HepG2 (cell line): ENCODE measurements around the gene TUBA4B. TPM values are rescaled to one million over a fixed set of nuclear protein-coding genes. Genes with fewer than 3 reads are reported as not detected.

ENCODE experiments used
- AHR ChIP-seq: IDR thresholded peaks from 2 replicates; pipeline ENCODE4 v1.6.1; 2018; ENCODE audit warnings: missing genetic modification reagents, missing compliant biosample characterization
- CERS6 ChIP-seq: sonication (generic); formaldehyde crosslinking; IDR thresholded peaks from 2 replicates; pipeline ENCODE4 v1.5.0; 2020; ENCODE audit warnings: missing genetic modification reagents
- HDAC2 ChIP-seq: sonication (generic); formaldehyde crosslinking; IDR thresholded peaks from 2 replicates; pipeline ENCODE4 v1.4.0; 2020; ENCODE audit warnings: missing genetic modification reagents
- HNRNPUL1 ChIP-seq: fragments of 200-400 bp; formaldehyde crosslinking; IDR thresholded peaks from 2 replicates; pipeline ENCODE4 v1.6.1; 2017; ENCODE audit warnings: low read depth, mild to moderate bottlenecking, low read length, moderate library complexity
- JUN ChIP-seq: sonication (generic); formaldehyde crosslinking; IDR thresholded peaks from 2 replicates; pipeline ENCODE4 v1.4.0; 2020; ENCODE audit warnings: mild to moderate bottlenecking, missing genetic modification reagents
- KMT2A ChIP-seq: sonication (generic); formaldehyde crosslinking; IDR thresholded peaks from 2 replicates; pipeline ENCODE4 v1.4.0; 2020; ENCODE audit warnings: missing genetic modification reagents
- MBD4 ChIP-seq: IDR thresholded peaks from 2 replicates; pipeline ENCODE4 v1.6.1; 2012; ENCODE audit warnings: low read length, inconsistent platforms, borderline replicate concordance
- MED1 ChIP-seq: sonication (generic); formaldehyde crosslinking; IDR thresholded peaks from 2 replicates; pipeline ENCODE4 v1.4.0; 2020; ENCODE audit warnings: missing genetic modification reagents
- MXD1 ChIP-seq: sonication (generic); formaldehyde crosslinking; IDR thresholded peaks from 2 replicates; pipeline ENCODE4 v1.4.0; 2020; ENCODE audit warnings: mild to moderate bottlenecking, missing genetic modification reagents
- NPAS2 ChIP-seq: sonication (generic); formaldehyde crosslinking; IDR thresholded peaks from 2 replicates; pipeline ENCODE4 v1.8.0; 2022; ENCODE audit warnings: mild to moderate bottlenecking, missing genetic modification reagents, borderline replicate concordance
- ONECUT2 ChIP-seq: sonication (generic); formaldehyde crosslinking; IDR thresholded peaks from 2 replicates; pipeline ENCODE4 v1.4.0; 2020; ENCODE audit warnings: missing genetic modification reagents
- RAD21 ChIP-seq: fragments of 450-650 bp; formaldehyde crosslinking; IDR thresholded peaks from 2 replicates; pipeline ENCODE4 v1.5.0; 2020; ENCODE audit warnings: mild to moderate bottlenecking
- SAP130 ChIP-seq: IDR thresholded peaks from 2 replicates; pipeline ENCODE4 v1.6.1; 2016; ENCODE audit warnings: low read depth
- TBX3 ChIP-seq: fragments of 450-650 bp; IDR thresholded peaks from 2 replicates; pipeline ENCODE4 v1.6.1; 2017; ENCODE audit warnings: antibody characterized with exemption, mild to moderate bottlenecking, inconsistent platforms, borderline replicate concordance
- TRAFD1 ChIP-seq: sonication (generic); formaldehyde crosslinking; IDR thresholded peaks from 2 replicates; pipeline ENCODE4 v1.5.1; 2020; ENCODE audit warnings: missing genetic modification reagents, mild to moderate bottlenecking, borderline replicate concordance
- ZBTB43 ChIP-seq: sonication (generic); formaldehyde crosslinking; conservative IDR thresholded peaks from 2 replicates; pipeline ENCODE4 v1.4.0; 2020; ENCODE audit warnings: missing genetic modification reagents
- ZFX ChIP-seq: sonication (generic); formaldehyde crosslinking; IDR thresholded peaks from 2 replicates; pipeline ENCODE4 v1.4.0; 2020; ENCODE audit warnings: mild to moderate bottlenecking, low read depth, missing genetic modification reagents, moderate library complexity
- ZNF432 ChIP-seq: sonication (generic); formaldehyde crosslinking; IDR thresholded peaks from 2 replicates; pipeline ENCODE4 v1.5.0; 2020; ENCODE audit warnings: missing genetic modification reagents, mild to moderate bottlenecking, borderline replicate concordance
- ZNF724P ChIP-seq: sonication (generic); formaldehyde crosslinking; IDR thresholded peaks from 2 replicates; pipeline ENCODE4 v1.8.0; 2022; ENCODE audit warnings: missing genetic modification reagents, borderline replicate concordance
- ZNF800 ChIP-seq: sonication (generic); formaldehyde crosslinking; IDR thresholded peaks from 2 replicates; pipeline ENCODE4 v1.4.0; 2020; ENCODE audit warnings: missing genetic modification reagents
- polyA plus RNA-seq, 8 experiments: library from polyadenylated mRNA; depleted of rRNA in 3 of 8; stranded (reverse) in 7 of 8; unstranded in 1 of 8; fragments of >200 nt; fragmentation: Illumina TruSeq in 4 of 8; extraction: Trizol in 4 of 8; gene quantifications; 2 replicates each; pipeline versions ENCODE4 v1.2.1 to v1.2.3, GENCODE V29; 2011 to 2016; ENCODE audit warnings: low read depth in 4 of 8, missing spikeins in 1 of 8, mixed read lengths in 1 of 8; ENCODE audit not compliant: insufficient read depth in 1 of 8
- total RNA-seq, 5 experiments: library from RNA; depleted of rRNA; stranded (reverse); fragments of >200 nt; fragmentation: Illumina TruSeq; extraction: Trizol; gene quantifications; 2 replicates each; pipeline ENCODE4 v1.2.3, GENCODE V29; 2016; ENCODE audit warnings: low read depth in 1 of 5
- TF ChIP-seq, protein P1 (sequence below): sonication (generic); formaldehyde crosslinking; IDR thresholded peaks from 2 replicates; pipeline ENCODE4 v1.4.0; 2020; ENCODE audit warnings: mild to moderate bottlenecking, missing genetic modification reagents
- TF ChIP-seq, protein P2 (sequence below): fragments of 450-650 bp; IDR thresholded peaks from 2 replicates; pipeline ENCODE4 v1.6.1; 2017

Gene TUBA4B
- total and polyA plus RNA-seq, 2 of the 13 experiments (the other 11 are each of a cell fraction or from before 2014, with no cell fraction given) = 0.18 to 0.22 TPM

DNA sequence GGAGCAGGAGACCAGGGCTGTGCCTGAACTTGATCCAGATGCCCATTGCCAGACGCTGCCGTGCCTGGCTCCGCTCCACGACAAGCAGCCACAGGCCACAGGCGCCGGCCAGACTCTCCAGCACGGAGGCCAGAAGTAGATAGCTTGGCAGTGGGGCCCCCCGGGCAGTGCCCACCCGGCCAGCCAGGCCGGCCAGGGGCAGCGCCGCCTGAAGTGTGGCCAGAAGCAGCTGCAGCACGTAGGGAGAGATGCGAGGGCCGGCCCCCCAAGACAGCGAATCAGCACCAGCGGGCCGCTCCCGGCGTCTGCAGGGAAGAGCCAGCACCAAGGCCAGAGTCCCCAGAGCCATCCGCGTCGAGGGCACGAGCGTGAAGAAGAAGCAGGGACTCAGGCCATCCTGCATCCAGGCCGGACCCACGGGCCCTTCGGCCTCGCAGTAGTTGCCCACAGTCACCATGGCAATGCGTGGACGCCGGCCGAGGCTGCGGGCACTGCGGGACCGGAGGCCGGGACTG is 34.8 kb upstream of the TUBA4B start (continued):
- TF ChIP-seq CERS6 (CRISPR knock-in tag) (no peak), NPAS2 (no peak), HNRNPUL1 (no peak), RAD21 (0 out of 2 replicates have a peak, but pooled peaks have one; percentile 22), MXD1 (CRISPR knock-in tag) (no peak), ONECUT2 (no peak; the same call in 1 of the 2 replicates), ZNF724P (CRISPR knock-in tag) (no peak; the same call in 1 of the 2 replicates), ZBTB43 (CRISPR knock-in tag) (no peak), TRAFD1 (CRISPR knock-in tag) (no peak), MED1 (no peak), AHR (CRISPR knock-in tag) (0 out of 2 replicates have a peak, but pooled peaks have one; percentile 24), JUN (CRISPR knock-in tag) (no peak), HDAC2 (no peak), MBD4 (no peak), ZNF800 (CRISPR knock-in tag) (no peak), ZNF432 (CRISPR knock-in tag) (peak; percentile 95; the same call in 1 of the 2 replicates), TBX3 (no peak), KMT2A (CRISPR knock-in tag) (no peak), ZFX (CRISPR knock-in tag) (no peak), SAP130 (CRISPR knock-in tag) (no peak)
- TF ChIP-seq, protein P1, sequence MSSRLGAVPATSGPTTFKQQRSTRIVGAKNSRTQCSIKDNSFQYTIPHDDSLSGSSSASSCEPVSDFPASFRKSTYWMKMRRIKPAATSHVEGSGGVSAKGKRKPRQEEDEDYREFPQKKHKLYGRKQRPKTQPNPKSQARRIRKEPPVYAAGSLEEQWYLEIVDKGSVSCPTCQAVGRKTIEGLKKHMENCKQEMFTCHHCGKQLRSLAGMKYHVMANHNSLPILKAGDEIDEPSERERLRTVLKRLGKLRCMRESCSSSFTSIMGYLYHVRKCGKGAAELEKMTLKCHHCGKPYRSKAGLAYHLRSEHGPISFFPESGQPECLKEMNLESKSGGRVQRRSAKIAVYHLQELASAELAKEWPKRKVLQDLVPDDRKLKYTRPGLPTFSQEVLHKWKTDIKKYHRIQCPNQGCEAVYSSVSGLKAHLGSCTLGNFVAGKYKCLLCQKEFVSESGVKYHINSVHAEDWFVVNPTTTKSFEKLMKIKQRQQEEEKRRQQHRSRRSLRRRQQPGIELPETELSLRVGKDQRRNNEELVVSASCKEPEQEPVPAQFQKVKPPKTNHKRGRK (CRISPR knock-in tag) = no peak
- TF ChIP-seq, protein P2, sequence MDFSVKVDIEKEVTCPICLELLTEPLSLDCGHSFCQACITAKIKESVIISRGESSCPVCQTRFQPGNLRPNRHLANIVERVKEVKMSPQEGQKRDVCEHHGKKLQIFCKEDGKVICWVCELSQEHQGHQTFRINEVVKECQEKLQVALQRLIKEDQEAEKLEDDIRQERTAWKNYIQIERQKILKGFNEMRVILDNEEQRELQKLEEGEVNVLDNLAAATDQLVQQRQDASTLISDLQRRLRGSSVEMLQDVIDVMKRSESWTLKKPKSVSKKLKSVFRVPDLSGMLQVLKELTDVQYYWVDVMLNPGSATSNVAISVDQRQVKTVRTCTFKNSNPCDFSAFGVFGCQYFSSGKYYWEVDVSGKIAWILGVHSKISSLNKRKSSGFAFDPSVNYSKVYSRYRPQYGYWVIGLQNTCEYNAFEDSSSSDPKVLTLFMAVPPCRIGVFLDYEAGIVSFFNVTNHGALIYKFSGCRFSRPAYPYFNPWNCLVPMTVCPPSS = no peak
